Astrocyte (in vitro differentiated cells and primary cell): Measurements from ENCODE around the gene LEFTY1. TPM values are rescaled to one million over a fixed set of nuclear protein-coding genes. Genes with fewer than 3 reads are reported as not detected.

ENCODE experiments used
- DNase-seq: peaks from one replicate; pipeline ENCODE4 v3.0.0-alpha.2; 2010; ENCODE audit warnings: low read depth
- FAIRE-seq: peaks from 2 replicates; lab custom pipeline; 2011; peaks lifted over from hg19 to GRCh38; lab: Jason Lieb, UNC
- H2AFZ ChIP-seq: 2 replicates; pipeline ENCODE4 v1.6.0; 2012; ENCODE audit warnings: low read depth, low read length, inconsistent platforms
- H3K27ac ChIP-seq: 2 replicates; pipeline ENCODE4 v1.5.1; 2011; ENCODE audit warnings: low read depth, low read length, inconsistent platforms
- H3K27me3 ChIP-seq: 2 replicates; pipeline ENCODE4 v1.6.0; 2011; ENCODE audit warnings: low read length, inconsistent platforms; ENCODE audit not compliant: insufficient read depth
- H3K36me3 ChIP-seq: 2 replicates; pipeline ENCODE4 v1.5.1; 2011; ENCODE audit warnings: low read length, inconsistent platforms; ENCODE audit not compliant: insufficient read depth
- H3K4me1 ChIP-seq: 2 replicates; pipeline ENCODE4 v1.5.1; 2011; ENCODE audit warnings: low read length, inconsistent platforms; ENCODE audit not compliant: insufficient read depth
- H3K4me2 ChIP-seq: 2 replicates; pipeline ENCODE4 v1.6.0; 2012; ENCODE audit warnings: low read length, inconsistent platforms
- H3K4me3 ChIP-seq: 2 replicates; pipeline ENCODE4 v1.5.1; 2011; ENCODE audit warnings: low read depth, mild to moderate bottlenecking, low read length, inconsistent platforms; ENCODE audit not compliant: insufficient read depth
- H3K79me2 ChIP-seq: 2 replicates; pipeline ENCODE4 v1.6.0; 2012; ENCODE audit warnings: mild to moderate bottlenecking, low read length, inconsistent platforms; ENCODE audit not compliant: insufficient read depth
- H3K9ac ChIP-seq: 2 replicates; pipeline ENCODE4 v1.6.0; 2012; ENCODE audit warnings: mild to moderate bottlenecking, low read length, inconsistent platforms
- H3K9me3 ChIP-seq: 2 replicates; pipeline ENCODE4 v1.5.1; 2012; ENCODE audit warnings: low read depth, mild to moderate bottlenecking, low read length, inconsistent platforms; ENCODE audit not compliant: insufficient read depth
- H4K20me1 ChIP-seq: 2 replicates; pipeline ENCODE4 v1.6.0; 2012; ENCODE audit warnings: low read length, inconsistent platforms; ENCODE audit not compliant: insufficient read depth
- H3K27ac Mint-ChIP-seq: one replicate; pipeline ENCODE4 v1.8.0; 2021; ENCODE audit warnings: mild to moderate bottlenecking, mixed read lengths; ENCODE audit not compliant: unreplicated experiment
- H3K27me3 Mint-ChIP-seq: one replicate; pipeline ENCODE4 v1.8.0; 2021; ENCODE audit warnings: low read depth, mixed read lengths; ENCODE audit not compliant: unreplicated experiment
- H3K36me3 Mint-ChIP-seq: one replicate; pipeline ENCODE4 v1.8.0; 2021; ENCODE audit warnings: low read depth, mixed read lengths; ENCODE audit not compliant: unreplicated experiment
- H3K4me1 Mint-ChIP-seq: one replicate; pipeline ENCODE4 v1.8.0; 2021; ENCODE audit warnings: low read depth, mixed read lengths; ENCODE audit not compliant: unreplicated experiment
- H3K4me3 Mint-ChIP-seq: one replicate; pipeline ENCODE4 v1.8.0; 2021; ENCODE audit warnings: mild to moderate bottlenecking, moderate library complexity, mixed read lengths; ENCODE audit not compliant: unreplicated experiment
- H3K9me3 Mint-ChIP-seq: one replicate; pipeline ENCODE4 v1.8.0; 2021; ENCODE audit warnings: mild to moderate bottlenecking, mixed read lengths; ENCODE audit not compliant: unreplicated experiment
- EZH2 ChIP-seq: IDR thresholded peaks from 2 replicates; pipeline ENCODE4 v1.6.1; 2012; ENCODE audit warnings: mild to moderate bottlenecking, low read length, inconsistent platforms; ENCODE audit not compliant: insufficient read depth
- total RNA-seq: library from RNA; stranded (reverse); gene quantifications from 2 replicates; pipeline ENCODE4 v1.2.1, GENCODE V29; 2021
- TF ChIP-seq, protein P1 (sequence below): IDR thresholded peaks from 2 replicates; pipeline ENCODE4 v1.5.1; 2011; ENCODE audit warnings: low read depth, mild to moderate bottlenecking, inconsistent platforms, low read length, moderate library complexity; ENCODE audit not compliant: insufficient read depth

LEFTY1 gene
- total RNA-seq, 1 donor from 2014 or later: 4.2 TPM

GRCh38 chr1:225928186-225929175 lies 39.5 kb upstream of the LEFTY1 start:
- H3K4me3 Mint-ChIP-seq: no peak overlapping the region
- Histone ChIP-seq H3K4me3 (no peak overlapping the region), H2AFZ (no peak overlapping the region), H3K4me2 (no peak overlapping the region), H3K4me1 (peaks cover under 1% of the 10 kb centered on the region), H3K9me3 (no peaks in the 10 kb centered on the region), H4K20me1 (no peaks in the 10 kb centered on the region), H3K9ac (no peak overlapping the region), H3K27me3 (no peaks in the 10 kb centered on the region), H3K79me2 (peaks cover 4% of the 10 kb centered on the region), H3K27ac (no peak overlapping the region), H3K36me3 (no peaks in the 10 kb centered on the region)
- no peak overlapping the region for H3K27ac Mint-ChIP-seq
- DNase-seq: no peak
- no peak for FAIRE-seq
- H3K27me3 Mint-ChIP-seq: no peaks in the 10 kb centered on the region
- no peak for TF ChIP-seq EZH2
- TF ChIP-seq, protein P1, sequence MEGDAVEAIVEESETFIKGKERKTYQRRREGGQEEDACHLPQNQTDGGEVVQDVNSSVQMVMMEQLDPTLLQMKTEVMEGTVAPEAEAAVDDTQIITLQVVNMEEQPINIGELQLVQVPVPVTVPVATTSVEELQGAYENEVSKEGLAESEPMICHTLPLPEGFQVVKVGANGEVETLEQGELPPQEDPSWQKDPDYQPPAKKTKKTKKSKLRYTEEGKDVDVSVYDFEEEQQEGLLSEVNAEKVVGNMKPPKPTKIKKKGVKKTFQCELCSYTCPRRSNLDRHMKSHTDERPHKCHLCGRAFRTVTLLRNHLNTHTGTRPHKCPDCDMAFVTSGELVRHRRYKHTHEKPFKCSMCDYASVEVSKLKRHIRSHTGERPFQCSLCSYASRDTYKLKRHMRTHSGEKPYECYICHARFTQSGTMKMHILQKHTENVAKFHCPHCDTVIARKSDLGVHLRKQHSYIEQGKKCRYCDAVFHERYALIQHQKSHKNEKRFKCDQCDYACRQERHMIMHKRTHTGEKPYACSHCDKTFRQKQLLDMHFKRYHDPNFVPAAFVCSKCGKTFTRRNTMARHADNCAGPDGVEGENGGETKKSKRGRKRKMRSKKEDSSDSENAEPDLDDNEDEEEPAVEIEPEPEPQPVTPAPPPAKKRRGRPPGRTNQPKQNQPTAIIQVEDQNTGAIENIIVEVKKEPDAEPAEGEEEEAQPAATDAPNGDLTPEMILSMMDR: no peak
- H3K9me3 Mint-ChIP-seq: no peaks in the 10 kb centered on the region
- no peaks in the 10 kb centered on the region for H3K4me1 Mint-ChIP-seq
- no peaks in the 10 kb centered on the region for H3K36me3 Mint-ChIP-seq

DNA sequence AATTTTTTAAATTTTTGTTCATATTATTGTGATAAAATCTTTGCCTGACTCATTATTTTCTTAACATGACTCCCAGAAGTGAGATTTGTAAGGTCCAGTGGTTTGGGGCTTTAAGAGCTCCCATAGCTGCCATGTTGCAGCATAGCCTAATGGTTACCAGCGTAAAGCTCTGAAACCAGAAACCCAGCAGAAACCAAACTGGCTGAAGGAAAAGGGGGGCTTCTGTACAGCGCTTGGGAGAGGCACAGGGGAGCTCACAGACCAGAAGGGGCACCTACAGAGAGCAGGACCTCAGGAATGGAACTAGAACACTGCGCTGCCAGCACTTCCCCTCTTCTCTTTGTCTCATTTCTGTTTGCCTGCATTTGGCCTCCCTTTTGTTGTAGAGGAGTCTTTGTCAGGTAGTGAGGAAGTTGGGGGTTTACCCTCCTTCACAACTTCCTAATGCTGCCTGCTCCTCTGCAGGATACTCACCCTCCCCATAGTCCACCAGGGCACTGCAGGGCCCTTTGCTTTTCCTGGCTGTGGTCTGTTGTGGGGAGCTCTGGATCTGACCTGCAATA lies 37.7 kb upstream of the LEFTY1 start:
- H3K9me3 ChIP-seq: no peaks in the 10 kb centered on the region
- no peak overlapping the region for H3K4me2 ChIP-seq
- no peak overlapping the region for H3K4me3 ChIP-seq
- peaks cover 3% of the 10 kb centered on the region for H3K4me1 Mint-ChIP-seq
- H3K27me3 Mint-ChIP-seq: no peaks in the 10 kb centered on the region
- H3K36me3 Mint-ChIP-seq: no peaks in the 10 kb centered on the region
- DNase-seq (peak; percentile 8), FAIRE-seq (no peak)
- no peak overlapping the region for H3K4me3 Mint-ChIP-seq
- H3K9ac ChIP-seq: no peak overlapping the region
- H3K9me3 Mint-ChIP-seq: no peaks in the 10 kb centered on the region
- peaks cover 5% of the 10 kb centered on the region for H4K20me1 ChIP-seq
- H3K79me2 ChIP-seq: peaks cover 22% of the 10 kb centered on the region
- H3K27me3 ChIP-seq: no peaks in the 10 kb centered on the region
- H2AFZ ChIP-seq: peak overlapping the region; percentile 17
- H3K27ac Mint-ChIP-seq: no peak overlapping the region
- H3K36me3 ChIP-seq: no peaks in the 10 kb centered on the region
- TF ChIP-seq EZH2: no peak
- TF ChIP-seq, protein P1: no peak
- no peak overlapping the region for H3K27ac ChIP-seq
- H3K4me1 ChIP-seq: peaks cover 10% of the 10 kb centered on the region
